PC-9 (cell line): ENCODE measurements around the gene CAND1.

Experiments
- EZH2 ChIP-seq: fragments of 200-600 bp; sonication (generic); IDR thresholded peaks from 2 replicates; pipeline ENCODE4 v1.8.0; 2017; ENCODE audit warnings: antibody characterized with exemption, low read depth
- TF ChIP-seq, protein P1 (sequence below): fragments of 200-600 bp; sonication (generic); conservative IDR thresholded peaks from 2 replicates; pipeline ENCODE4 v1.6.1; 2017; ENCODE audit warnings: mixed run types, antibody characterized with exemption, mild to moderate bottlenecking, moderate library complexity

DNA sequence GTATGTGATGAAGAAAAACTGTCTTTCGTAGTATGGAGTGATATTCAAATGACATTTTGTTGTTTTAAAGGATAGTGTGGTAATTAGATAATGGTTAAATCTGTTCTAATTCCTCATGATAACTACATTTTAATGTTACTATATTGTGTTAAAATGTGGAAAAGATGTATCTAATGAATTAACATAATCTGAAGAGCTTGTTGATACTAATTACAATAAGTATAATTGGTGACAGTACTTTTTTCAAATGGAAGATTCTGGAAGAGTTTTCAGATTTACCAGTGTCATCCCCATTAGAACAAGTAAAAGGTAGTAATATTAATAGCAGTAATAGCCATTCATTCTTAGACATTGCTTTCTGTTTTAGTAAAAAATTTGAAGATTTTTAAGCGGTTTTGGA lies 37.6 kb downstream of the CAND1 start:
- TF ChIP-seq, protein P1, sequence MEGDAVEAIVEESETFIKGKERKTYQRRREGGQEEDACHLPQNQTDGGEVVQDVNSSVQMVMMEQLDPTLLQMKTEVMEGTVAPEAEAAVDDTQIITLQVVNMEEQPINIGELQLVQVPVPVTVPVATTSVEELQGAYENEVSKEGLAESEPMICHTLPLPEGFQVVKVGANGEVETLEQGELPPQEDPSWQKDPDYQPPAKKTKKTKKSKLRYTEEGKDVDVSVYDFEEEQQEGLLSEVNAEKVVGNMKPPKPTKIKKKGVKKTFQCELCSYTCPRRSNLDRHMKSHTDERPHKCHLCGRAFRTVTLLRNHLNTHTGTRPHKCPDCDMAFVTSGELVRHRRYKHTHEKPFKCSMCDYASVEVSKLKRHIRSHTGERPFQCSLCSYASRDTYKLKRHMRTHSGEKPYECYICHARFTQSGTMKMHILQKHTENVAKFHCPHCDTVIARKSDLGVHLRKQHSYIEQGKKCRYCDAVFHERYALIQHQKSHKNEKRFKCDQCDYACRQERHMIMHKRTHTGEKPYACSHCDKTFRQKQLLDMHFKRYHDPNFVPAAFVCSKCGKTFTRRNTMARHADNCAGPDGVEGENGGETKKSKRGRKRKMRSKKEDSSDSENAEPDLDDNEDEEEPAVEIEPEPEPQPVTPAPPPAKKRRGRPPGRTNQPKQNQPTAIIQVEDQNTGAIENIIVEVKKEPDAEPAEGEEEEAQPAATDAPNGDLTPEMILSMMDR, result no peak
- no peak for TF ChIP-seq EZH2
